Vagina (tissue), 2 donors: ENCODE data around the gene DPYD. TPM values are rescaled to one million over a fixed set of nuclear protein-coding genes. Genes with fewer than 3 reads are reported as not detected.

Experiments used
- DNase-seq, 2 donors: peaks; one replicate each; pipeline ENCODE4 v3.0.0-alpha.2; 2017; ENCODE audit errors: extremely low spot score in 2 of 2
- H3K27ac ChIP-seq: fragments of 200-600 bp; sonication (generic); one replicate; pipeline ENCODE4 v1.5.1; 2019
- H3K27me3 ChIP-seq: fragments of 200-600 bp; sonication (generic); one replicate; pipeline ENCODE4 v1.5.1; 2019
- H3K36me3 ChIP-seq, 2 donors: fragments of 200-600 bp; sonication (generic); one replicate each; pipeline ENCODE4 v1.5.1; 2017 to 2019
- H3K4me1 ChIP-seq: fragments of 200-600 bp; sonication (generic); one replicate; pipeline ENCODE4 v1.5.1; 2019
- H3K4me3 ChIP-seq, 2 donors: fragments of 200-600 bp; sonication (generic); 1 replicate in 1 of 2; 2 replicates in 1 of 2; pipeline ENCODE4 v1.5.1; 2016 to 2019
- H3K9me3 ChIP-seq: fragments of 200-600 bp; sonication (generic); one replicate; pipeline ENCODE4 v1.5.1; 2019
- CTCF ChIP-seq, 3 experiments: fragments of 450-650 bp in 2 of 3; fragments of 200-600 bp in 1 of 3; sonication (generic) in 1 of 3; IDR thresholded peaks; one replicate each; pipeline ENCODE4 v1.5.1; 2017 to 2019; ENCODE audit warnings: antibody characterized with exemption in 3 of 3, mild to moderate bottlenecking in 2 of 3, moderate library complexity in 2 of 3
- POLR2A ChIP-seq, 2 donors: fragments of 450-650 bp; IDR thresholded peaks; one replicate each; pipeline ENCODE4 v1.6.1; 2017; ENCODE audit warnings: antibody characterized with exemption in 2 of 2, mild to moderate bottlenecking in 2 of 2, moderate library complexity in 2 of 2
- POLR2AphosphoS5 ChIP-seq, 2 donors: sonication (generic); formaldehyde crosslinking; IDR thresholded peaks; one replicate each; pipeline ENCODE4 v1.9.0; 2017; ENCODE audit warnings: antibody characterized with exemption in 2 of 2, mild to moderate bottlenecking in 2 of 2, low read depth in 1 of 2; ENCODE audit not compliant: insufficient read depth in 1 of 2
- intact Hi-C: fragments of 100-400 bp; cut with DNase I; formaldehyde crosslinking; loops from one replicate; pipeline ENCODE4 v1.15.1; 2023
- total RNA-seq: library from RNA; depleted of rRNA; stranded (reverse); fragments of >200 nt; gene quantifications from one replicate; pipeline ENCODE4 v1.2.3, GENCODE V29; 2016

The DPYD gene
- total RNA-seq, 1 donor from 2014 or later, result 45.7 TPM

- H3K27ac ChIP-seq, result no peak overlapping the region
- no peaks in the 10 kb centered on the region for H3K4me1 ChIP-seq
- intact Hi-C loops, result no loop called here
- H3K27me3 ChIP-seq, result no peaks in the 10 kb centered on the region
- H3K4me3 ChIP-seq, result no peak overlapping the region
- no peaks in the 10 kb centered on the region for H3K36me3 ChIP-seq
- no peak for TF ChIP-seq CTCF (IDR thresholded peaks at IDR 0.05)
- TF ChIP-seq POLR2AphosphoS5 (IDR thresholded peaks at IDR 0.05; ENCODE audit: insufficient read depth in 1 of 2, low read depth in 1 of 2), result no peak
- no peak for TF ChIP-seq POLR2A (IDR thresholded peaks at IDR 0.05)
- no peaks in the 10 kb centered on the region for H3K9me3 ChIP-seq
- no peak for DNase-seq
These were observed 668.8 kb downstream of the DPYD start for GRCh38 chr1:97252076-97252475.

- Histone ChIP-seq H3K27me3 (no peaks in the 10 kb centered on the region), H3K36me3 (no peaks in the 10 kb centered on the region)
- intact Hi-C loops, result no loop called here
These were observed 673.6 kb downstream of the DPYD start for GRCh38 chr1:97247196-97247595.

GRCh38 chr1:97245682-97246081, 675.2 kb downstream of the DPYD start:
- intact Hi-C loops, result no loop called here
- no peak overlapping the region for H3K4me3 ChIP-seq
- H3K4me1 ChIP-seq, result no peaks in the 10 kb centered on the region
- no peaks in the 10 kb centered on the region for H3K9me3 ChIP-seq
- TF ChIP-seq POLR2A (IDR thresholded peaks at IDR 0.05), result no peak
- TF ChIP-seq CTCF (IDR thresholded peaks at IDR 0.05), result no peak
- TF ChIP-seq POLR2AphosphoS5 (IDR thresholded peaks at IDR 0.05; ENCODE audit: insufficient read depth in 1 of 2, low read depth in 1 of 2), result no peak
- no peak for DNase-seq
- no peak overlapping the region for H3K27ac ChIP-seq
- H3K36me3 ChIP-seq, result no peaks in the 10 kb centered on the region
- H3K27me3 ChIP-seq, result no peaks in the 10 kb centered on the region

More at GRCh38 chr1:97247196-97247595, 673.6 kb downstream of the DPYD start:
- Histone ChIP-seq H3K9me3 (no peaks in the 10 kb centered on the region), H3K4me1 (no peaks in the 10 kb centered on the region), H3K4me3 (no peak overlapping the region), H3K27ac (no peak overlapping the region)
- DNase-seq, result no peak
- no peak for TF ChIP-seq CTCF (IDR thresholded peaks at IDR 0.05)
- TF ChIP-seq POLR2A (IDR thresholded peaks at IDR 0.05), result no peak
- no peak for TF ChIP-seq POLR2AphosphoS5 (IDR thresholded peaks at IDR 0.05; ENCODE audit: insufficient read depth in 1 of 2, low read depth in 1 of 2)

- H3K36me3 ChIP-seq, result no peaks in the 10 kb centered on the region
- H3K4me3 ChIP-seq, result no peak overlapping the region
- no peaks in the 10 kb centered on the region for H3K9me3 ChIP-seq
- no peak overlapping the region for H3K27ac ChIP-seq
- TF ChIP-seq POLR2A (IDR thresholded peaks at IDR 0.05) (no peak), CTCF (IDR thresholded peaks at IDR 0.05) (no peak), POLR2AphosphoS5 (IDR thresholded peaks at IDR 0.05; ENCODE audit: insufficient read depth in 1 of 2, low read depth in 1 of 2) (no peak)
- intact Hi-C loops, result no loop called here
- no peaks in the 10 kb centered on the region for H3K27me3 ChIP-seq
- no peak for DNase-seq
- no peaks in the 10 kb centered on the region for H3K4me1 ChIP-seq
These were observed 675.8 kb downstream of the DPYD start for GRCh38 chr1:97245026-97245425.

GRCh38 chr1:97243973-97244560, 676.8 kb downstream of the DPYD start:
- H3K4me3 ChIP-seq, result no peak overlapping the region
- H3K27ac ChIP-seq, result no peak overlapping the region
- H3K9me3 ChIP-seq, result no peaks in the 10 kb centered on the region
- H3K27me3 ChIP-seq, result no peaks in the 10 kb centered on the region
- no peaks in the 10 kb centered on the region for H3K4me1 ChIP-seq
- TF ChIP-seq POLR2AphosphoS5 (IDR thresholded peaks at IDR 0.05; ENCODE audit: insufficient read depth in 1 of 2, low read depth in 1 of 2) (no peak), POLR2A (IDR thresholded peaks at IDR 0.05) (no peak), CTCF (IDR thresholded peaks at IDR 0.05) (no peak)
- DNase-seq, result no peak
- no peaks in the 10 kb centered on the region for H3K36me3 ChIP-seq
- intact Hi-C loops, result no loop called here
